Fibroblast of lung (primary cell): Measurements from ENCODE around the gene ANXA4.
"Not testable (repeated sequence)": the region's sequence is repeated elsewhere in the genome, so short reads cannot be mapped to it uniquely, and the experiment has no call there.

ENCODE experiments used
- EZH2 ChIP-seq: IDR thresholded peaks from 2 replicates; pipeline ENCODE4 v1.5.1; 2012; ENCODE audit warnings: low read length, control low read depth, mild to moderate bottlenecking; ENCODE audit errors: missing control alignments
- TF ChIP-seq, protein P1 (sequence below), 2 donors: IDR thresholded peaks in 1 of 2; conservative IDR thresholded peaks in 1 of 2; 1 replicate in 1 of 2; 2 replicates in 1 of 2; pipeline ENCODE4 v1.5.1; 2011 to 2012; ENCODE audit warnings: low read length in 2 of 2, control low read depth in 1 of 2, inconsistent platforms in 1 of 2, low read depth in 1 of 2, mild to moderate bottlenecking in 1 of 2

DNA sequence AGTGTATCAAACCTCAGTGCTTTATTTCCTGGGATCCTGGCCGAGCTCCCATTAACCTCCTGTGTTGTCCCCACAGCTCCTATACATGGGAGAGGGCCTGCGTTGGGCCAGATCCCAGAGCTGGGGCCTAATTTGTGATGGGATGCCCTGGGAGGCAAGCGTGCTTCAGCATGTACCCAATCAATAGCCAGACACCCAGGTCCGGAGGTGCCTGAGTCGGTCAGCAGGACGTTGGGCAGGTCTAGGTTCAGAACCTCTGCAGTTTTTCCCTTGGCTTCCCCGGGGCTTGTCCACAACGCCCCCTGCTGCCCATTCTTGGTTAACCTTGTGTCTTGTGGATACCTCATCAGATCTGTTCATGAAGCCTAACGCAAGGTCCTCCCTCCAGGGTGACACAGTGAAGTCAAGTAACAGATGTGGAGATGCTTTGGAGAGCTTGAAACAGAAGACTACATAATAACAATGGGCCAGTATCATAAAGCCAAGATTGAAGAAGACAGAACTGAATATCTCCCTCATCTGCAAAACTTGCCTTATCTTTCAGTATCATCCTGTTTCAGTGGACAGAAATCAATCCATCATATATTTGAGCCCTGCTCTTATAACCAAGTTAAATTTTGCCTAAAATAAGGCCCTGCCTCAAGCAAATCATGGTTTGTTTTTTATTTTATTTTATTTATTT lies 27.3 kb upstream of the ANXA4 start:
- not testable (repeated sequence) for TF ChIP-seq EZH2
- TF ChIP-seq, protein P1, sequence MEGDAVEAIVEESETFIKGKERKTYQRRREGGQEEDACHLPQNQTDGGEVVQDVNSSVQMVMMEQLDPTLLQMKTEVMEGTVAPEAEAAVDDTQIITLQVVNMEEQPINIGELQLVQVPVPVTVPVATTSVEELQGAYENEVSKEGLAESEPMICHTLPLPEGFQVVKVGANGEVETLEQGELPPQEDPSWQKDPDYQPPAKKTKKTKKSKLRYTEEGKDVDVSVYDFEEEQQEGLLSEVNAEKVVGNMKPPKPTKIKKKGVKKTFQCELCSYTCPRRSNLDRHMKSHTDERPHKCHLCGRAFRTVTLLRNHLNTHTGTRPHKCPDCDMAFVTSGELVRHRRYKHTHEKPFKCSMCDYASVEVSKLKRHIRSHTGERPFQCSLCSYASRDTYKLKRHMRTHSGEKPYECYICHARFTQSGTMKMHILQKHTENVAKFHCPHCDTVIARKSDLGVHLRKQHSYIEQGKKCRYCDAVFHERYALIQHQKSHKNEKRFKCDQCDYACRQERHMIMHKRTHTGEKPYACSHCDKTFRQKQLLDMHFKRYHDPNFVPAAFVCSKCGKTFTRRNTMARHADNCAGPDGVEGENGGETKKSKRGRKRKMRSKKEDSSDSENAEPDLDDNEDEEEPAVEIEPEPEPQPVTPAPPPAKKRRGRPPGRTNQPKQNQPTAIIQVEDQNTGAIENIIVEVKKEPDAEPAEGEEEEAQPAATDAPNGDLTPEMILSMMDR (conservative IDR thresholded peaks at IDR 0.05 in 1 of 2, IDR thresholded peaks at IDR 0.05 in 1 of 2; ENCODE audit: low read depth in 1 of 2, low read length in 2 of 2) = peak; percentile 73 to 80
